T-helper 1 cell (primary cell): ENCODE measurements around the gene GPRC5D.

ENCODE experiments used
- DNase-seq, 5 donors: peaks; one replicate each; pipeline ENCODE4 v3.0.0-alpha.2; 2012 to 2020

The GPRC5D gene

DNA sequence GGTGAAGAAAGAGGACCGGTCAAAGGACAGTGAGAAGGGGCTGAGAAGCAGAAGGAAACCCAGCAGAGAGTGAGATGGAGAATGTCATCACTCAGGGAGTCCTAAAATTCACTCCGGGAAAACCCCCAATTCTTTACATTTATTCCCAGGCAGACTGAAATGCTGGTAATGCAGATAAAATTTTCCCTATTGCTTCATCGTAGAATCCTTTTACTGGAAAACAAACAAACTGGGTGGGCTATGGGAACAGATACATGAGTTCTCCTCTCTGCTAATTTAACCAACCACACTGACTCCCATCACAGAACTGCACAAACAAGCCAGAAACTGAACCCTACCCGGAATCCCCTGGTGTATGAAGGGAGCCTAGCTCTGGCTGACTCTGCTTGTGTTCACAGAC is 27.2 kb upstream of the GPRC5D start:
- DNase-seq = no peak

DNA sequence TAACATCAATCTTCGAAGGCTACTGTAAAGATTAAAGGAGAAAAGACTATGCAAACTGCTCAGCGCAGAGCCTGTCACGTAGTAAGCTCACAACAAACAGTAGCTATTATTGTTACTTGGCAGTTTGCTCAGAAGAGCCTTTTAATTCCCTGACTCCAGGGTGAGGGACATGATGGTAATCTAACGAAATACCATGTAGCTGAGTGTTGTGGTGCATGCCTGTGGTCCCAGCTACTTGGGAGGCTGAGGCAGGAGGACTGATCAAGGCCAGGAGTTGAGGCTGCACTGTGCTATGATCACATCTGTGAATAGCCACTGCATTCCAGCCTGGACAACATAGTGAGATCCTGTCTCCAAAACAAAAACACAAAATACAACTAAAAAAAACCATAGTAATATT is 25.3 kb upstream of the GPRC5D start:
- DNase-seq = no peak

GRCh38 chr12:12976366-12976765 is 24.4 kb upstream of the GPRC5D start:
- DNase-seq = no peak

GRCh38 chr12:12975322-12976077 is 23.5 kb upstream of the GPRC5D start:
- DNase-seq = peak in 1 of 5 donors; percentile 14

GRCh38 chr12:12974211-12974610 is 22.2 kb upstream of the GPRC5D start:
- no peak for DNase-seq

- no peak for DNase-seq
Observed at GRCh38 chr12:12973019-12973418, 21.0 kb upstream of the GPRC5D start.

DNA sequence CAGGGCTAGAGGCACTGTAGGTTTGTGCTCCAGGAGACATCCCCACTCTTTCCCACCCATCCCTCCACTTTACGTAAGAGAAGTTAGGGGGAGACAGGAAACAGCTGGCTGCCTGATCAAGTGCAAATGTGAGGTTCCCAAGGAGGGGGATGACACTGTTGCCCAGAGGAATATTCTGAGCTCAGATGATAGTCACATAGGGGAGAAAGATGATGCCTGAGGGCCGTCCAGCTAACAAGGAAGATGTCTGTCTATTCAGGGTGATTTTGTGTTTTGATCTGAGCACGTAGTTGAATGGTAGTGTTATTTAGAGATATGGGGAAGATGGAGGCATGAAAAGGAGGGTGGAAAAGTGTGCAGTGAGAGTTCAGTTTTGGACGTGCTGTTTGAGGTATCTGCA is 13.9 kb upstream of the GPRC5D start:
- no peak for DNase-seq

- DNase-seq = peak in 1 of 5 donors; percentile 77
Observed at GRCh38 chr12:12964255-12964654, 12.3 kb upstream of the GPRC5D start.

GRCh38 chr12:12960639-12961209 is 8.8 kb upstream of the GPRC5D start:
- no peak for DNase-seq

GRCh38 chr12:12958886-12959285 is 6.9 kb upstream of the GPRC5D start:
- no peak for DNase-seq

- DNase-seq = no peak
Observed at GRCh38 chr12:12954878-12955625, 3.1 kb upstream of the GPRC5D start.

DNA sequence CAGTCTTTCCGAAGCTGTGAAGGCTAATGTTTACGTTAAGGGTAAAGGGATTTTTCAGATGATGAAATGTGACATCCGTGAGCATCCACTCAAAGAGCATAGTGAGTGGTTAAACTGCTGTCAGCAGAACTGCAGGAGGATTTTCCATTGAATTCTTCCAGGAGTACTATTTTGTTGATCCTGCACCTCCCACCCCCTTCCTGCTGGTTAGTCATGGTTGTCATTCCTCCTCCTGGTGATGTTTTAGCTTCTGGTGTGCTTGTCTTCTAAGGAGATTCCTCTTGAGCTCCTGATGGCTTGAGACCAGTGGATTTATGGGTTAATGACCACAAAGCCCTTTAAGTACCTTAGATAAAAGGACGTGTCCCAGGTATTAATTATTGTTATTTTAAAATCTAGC is 2.4 kb upstream of the GPRC5D start:
- DNase-seq = no peak

GRCh38 chr12:12951504-12951903 is 466 bp downstream of the GPRC5D start:
- no peak for DNase-seq

GRCh38 chr12:12947902-12948301 is 4.1 kb downstream of the GPRC5D start:
- no peak for DNase-seq

DNA sequence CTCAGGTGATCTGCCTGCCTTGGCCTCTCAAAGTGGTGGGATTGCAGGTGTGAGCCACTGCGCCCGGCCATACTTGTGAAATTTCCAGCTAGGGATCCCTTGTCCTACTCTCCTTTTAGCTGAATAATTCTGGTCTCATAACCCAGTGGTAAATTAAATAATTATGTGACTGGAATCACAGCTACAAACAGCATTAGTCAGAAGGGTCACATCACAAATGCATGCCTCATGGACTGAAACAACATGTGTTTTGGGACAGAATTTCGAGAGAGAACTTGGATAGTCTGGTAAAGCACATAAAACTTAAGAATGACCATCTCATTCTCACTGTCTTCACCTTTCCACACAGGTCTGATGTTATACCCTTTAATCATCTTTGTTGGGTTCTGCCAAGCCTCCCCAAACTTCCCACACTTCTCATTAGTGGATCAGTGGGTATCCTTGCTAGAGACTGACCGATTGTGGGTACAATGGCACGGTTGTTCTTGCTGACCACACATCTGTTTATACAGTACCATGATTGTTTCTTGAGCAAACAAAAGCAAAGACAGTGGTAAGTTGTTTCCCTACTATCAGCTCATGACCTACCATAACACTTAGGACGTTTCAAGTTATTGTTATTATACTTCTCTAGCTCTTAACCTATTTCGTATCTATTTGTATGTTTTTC is 5.1 kb downstream of the GPRC5D start:
- DNase-seq = no peak

- DNase-seq = no peak
Observed at GRCh38 chr12:12945591-12945990, 6.4 kb downstream of the GPRC5D start.

DNA sequence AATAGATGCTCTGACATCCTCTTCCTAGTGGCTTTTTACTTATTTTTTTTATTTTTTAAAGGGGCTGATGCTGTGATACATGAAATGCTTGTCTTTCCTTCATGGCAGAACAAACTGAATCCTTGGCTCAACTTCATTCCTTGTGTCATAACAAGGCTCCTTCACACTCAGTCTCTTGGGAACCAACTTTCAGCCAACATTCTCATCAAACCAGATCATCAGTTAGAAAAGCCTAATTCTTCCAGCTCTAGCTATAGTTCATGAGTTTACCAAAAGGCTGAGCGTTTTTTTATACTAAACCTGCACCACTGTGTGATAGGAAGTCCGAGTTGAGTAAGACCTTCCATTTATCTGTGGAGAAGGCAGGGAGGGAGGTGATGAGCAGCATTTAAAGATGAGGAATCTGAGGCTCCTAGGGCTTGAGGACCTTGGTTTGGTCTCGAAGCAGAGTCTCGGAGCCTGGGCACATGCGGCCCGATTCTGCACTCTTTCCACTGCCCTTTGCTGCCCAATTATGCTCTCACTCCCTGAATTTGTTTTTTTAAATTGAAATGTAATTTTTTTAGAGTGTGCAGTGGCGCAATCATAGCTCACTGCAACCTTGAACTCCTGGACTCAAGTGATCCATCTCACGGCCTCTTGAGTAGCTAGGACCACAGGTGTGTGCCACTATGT is 8.2 kb downstream of the GPRC5D start:
- DNase-seq = no peak

- DNase-seq = no peak
Observed at GRCh38 chr12:12941450-12942350, 10.3 kb downstream of the GPRC5D start.

- DNase-seq = no peak
Observed at GRCh38 chr12:12939888-12940287, 12.1 kb downstream of the GPRC5D start.

- DNase-seq = no peak
Observed at GRCh38 chr12:12938541-12938940, 13.4 kb downstream of the GPRC5D start.

DNA sequence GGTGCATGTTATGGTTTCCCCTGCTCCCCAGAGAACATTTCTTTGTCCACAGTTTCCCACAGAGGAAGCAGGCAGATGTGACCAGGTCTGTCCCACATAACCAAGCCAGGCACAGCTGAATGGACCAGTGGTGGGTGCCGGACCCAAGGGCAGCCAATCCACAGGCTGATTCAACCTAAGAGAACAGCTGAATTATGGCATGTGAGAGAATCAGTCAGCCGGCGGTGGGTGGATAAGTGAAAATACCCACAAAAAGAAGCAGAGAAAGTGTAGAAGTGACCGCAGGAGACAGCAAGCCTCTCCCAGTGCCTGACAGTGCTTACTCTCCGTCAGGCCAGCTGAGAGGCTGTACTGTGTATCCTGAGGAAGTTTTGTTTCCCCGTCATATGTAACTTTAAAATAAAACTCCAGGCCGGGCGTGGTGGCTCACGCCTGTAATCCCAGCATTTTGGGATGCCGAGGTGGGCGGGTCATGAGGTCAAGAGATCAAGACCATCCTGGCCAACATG is 14.9 kb downstream of the GPRC5D start:
- DNase-seq = no peak

DNA sequence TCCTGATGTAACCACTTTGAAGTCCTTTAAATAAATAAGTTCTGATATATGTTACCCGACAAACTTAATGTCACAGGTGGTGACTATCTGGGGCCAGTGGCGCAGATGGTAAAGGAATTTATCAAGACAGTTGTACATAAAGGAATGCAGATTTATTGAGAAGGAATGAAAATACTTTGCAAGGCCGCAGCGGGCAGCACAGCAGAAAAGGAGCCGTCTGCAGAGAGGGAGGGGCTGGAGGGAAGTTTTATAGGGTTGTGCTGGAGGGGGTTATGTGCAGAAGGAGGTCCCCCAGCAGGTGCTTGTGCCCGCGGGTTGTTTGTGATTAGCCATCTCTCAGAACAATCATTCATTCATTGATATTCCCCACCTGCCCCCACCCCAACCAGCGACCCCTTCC is 17.4 kb downstream of the GPRC5D start:
- no peak for DNase-seq
